OCI-LY3 (cell line): ENCODE data around the gene CFAP58.

Experiments used
- EZH2phosphoT487 ChIP-seq: fragments of 200-600 bp; shearing (Covaris generic); IDR thresholded peaks from 2 replicates; pipeline ENCODE4 v1.6.1; 2018; ENCODE audit warnings: antibody characterized with exemption, mixed run types, low read depth
- TF ChIP-seq, protein P1 (sequence below): fragments of 200-600, 300-600 bp; sonication (generic); IDR thresholded peaks from 2 replicates; pipeline ENCODE4 v1.5.1; 2014; ENCODE audit warnings: antibody characterized with exemption, low read length, low read depth

DNA sequence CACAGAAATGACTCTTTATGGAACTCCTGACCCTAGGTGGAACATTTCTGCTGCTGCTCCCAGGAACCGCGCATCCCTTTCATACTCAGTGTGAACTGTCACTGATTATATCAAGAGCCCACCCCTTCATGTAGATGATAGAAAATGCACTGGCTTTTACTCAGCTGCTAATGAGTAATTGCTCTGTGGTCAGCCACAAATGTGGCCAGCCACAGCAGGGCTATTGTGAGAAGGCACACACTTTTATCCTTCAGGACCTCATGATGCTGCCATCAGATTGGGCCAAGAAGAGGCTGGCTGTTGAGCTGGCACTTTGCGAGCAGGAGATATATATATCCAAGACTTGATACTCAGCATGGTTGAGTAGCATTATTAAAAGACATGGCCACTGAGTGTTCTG, 124.7 kb downstream of the CFAP58 start:
- TF ChIP-seq, protein P1, sequence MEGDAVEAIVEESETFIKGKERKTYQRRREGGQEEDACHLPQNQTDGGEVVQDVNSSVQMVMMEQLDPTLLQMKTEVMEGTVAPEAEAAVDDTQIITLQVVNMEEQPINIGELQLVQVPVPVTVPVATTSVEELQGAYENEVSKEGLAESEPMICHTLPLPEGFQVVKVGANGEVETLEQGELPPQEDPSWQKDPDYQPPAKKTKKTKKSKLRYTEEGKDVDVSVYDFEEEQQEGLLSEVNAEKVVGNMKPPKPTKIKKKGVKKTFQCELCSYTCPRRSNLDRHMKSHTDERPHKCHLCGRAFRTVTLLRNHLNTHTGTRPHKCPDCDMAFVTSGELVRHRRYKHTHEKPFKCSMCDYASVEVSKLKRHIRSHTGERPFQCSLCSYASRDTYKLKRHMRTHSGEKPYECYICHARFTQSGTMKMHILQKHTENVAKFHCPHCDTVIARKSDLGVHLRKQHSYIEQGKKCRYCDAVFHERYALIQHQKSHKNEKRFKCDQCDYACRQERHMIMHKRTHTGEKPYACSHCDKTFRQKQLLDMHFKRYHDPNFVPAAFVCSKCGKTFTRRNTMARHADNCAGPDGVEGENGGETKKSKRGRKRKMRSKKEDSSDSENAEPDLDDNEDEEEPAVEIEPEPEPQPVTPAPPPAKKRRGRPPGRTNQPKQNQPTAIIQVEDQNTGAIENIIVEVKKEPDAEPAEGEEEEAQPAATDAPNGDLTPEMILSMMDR, result no peak
- TF ChIP-seq EZH2phosphoT487, result no peak
